ENCODE measurements around the gene NUTM2A.
"Not testable (repeated sequence)": the region's sequence is repeated elsewhere in the genome, so short reads cannot be mapped to it uniquely, and the experiment has no call there.

Gene NUTM2A

DNA sequence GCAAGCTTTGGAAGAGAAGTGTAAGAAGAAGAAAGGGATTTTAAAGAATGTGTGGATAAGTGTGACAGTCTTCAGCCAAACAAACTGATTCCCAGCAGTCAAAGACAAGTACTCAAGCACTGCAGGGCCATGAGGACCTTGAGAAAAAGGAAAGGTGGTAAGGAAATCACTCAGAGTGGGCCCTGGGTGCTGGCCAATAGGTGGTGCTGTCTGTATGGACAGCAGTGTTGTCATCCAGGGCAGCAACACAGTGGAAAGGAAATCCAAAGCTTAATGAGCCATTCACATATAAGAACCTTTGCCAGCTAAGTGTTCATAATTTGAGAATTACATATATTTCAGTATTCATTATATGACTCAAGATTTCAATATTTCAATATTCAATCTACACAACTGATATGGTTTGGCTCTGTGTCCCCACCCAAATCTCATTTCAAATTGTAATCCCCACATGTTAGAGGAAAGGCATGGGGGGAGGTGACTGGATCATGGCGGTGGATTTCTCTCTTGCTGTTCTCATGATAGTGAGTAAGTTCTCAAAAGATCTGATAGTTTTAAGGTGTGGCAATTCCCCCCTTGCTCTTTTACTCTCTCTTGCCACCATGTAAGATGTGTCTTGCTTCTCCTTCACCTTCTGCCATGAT is 55.6 kb downstream of the NUTM2A start:
- H3K18ac ChIP-seq (ENCODE audit: low read length); H2BK120ac ChIP-seq (ENCODE audit: low read depth, low read length); H2BK5ac ChIP-seq (ENCODE audit: low read length); H4K8ac ChIP-seq (ENCODE audit: low read depth, low read length); H3K4me3 ChIP-seq (ENCODE audit: low read length in 2 of 2); H2BK12ac ChIP-seq (ENCODE audit: low read length); H2AK5ac ChIP-seq (ENCODE audit: low read depth, low read length); H3K4ac ChIP-seq (ENCODE audit: low read length); H3K4me1 ChIP-seq (ENCODE audit: control insufficient read depth in 2 of 2, insufficient read depth in 1 of 2, low read depth in 1 of 2, low read length in 2 of 2); H2AFZ ChIP-seq (ENCODE audit: low read length); H3K9ac ChIP-seq (ENCODE audit: low read depth, low read length, poor library complexity); H3K79me1 ChIP-seq (ENCODE audit: low read depth, low read length); H3K14ac ChIP-seq (ENCODE audit: low read length); H3K9me3 ChIP-seq (replicated peaks in 1 of 2; ENCODE audit: control insufficient read depth in 2 of 2, insufficient read depth in 1 of 2, low read depth in 1 of 2, low read length in 2 of 2); H3K27ac ChIP-seq (replicated peaks; ENCODE audit: low read length); H3K36me3 ChIP-seq (replicated peaks in 1 of 2; ENCODE audit: control insufficient read depth in 2 of 2, insufficient read depth in 2 of 2, low read length in 2 of 2); H3K27me3 ChIP-seq (ENCODE audit: control insufficient read depth in 3 of 3, insufficient read depth in 3 of 3, low read depth in 1 of 3, low read length in 3 of 3); DNase-seq (ENCODE audit: low spot score); H3K23ac ChIP-seq (ENCODE audit: low read depth, low read length, poor library complexity); H4K91ac ChIP-seq (ENCODE audit: low read depth, low read length, poor library complexity); H3K4me2 ChIP-seq (ENCODE audit: insufficient read depth, low read length, poor library complexity, severe bottlenecking); H2BK15ac ChIP-seq (ENCODE audit: low read length): not testable (repeated sequence)
- WGBS, 2 donors (ENCODE audit: extremely low coverage in 2 of 2, insufficient read length in 2 of 2, insufficient replicate concordance in 1 of 2) = no CpG with 5 or more reads among the region's 1 CpG
